ENCODE measurements around the gene WIPF2.
A peak's percentile ranks its signal among the peaks of the same experiment; 100 is the strongest.

WIPF2 gene

GRCh38 chr17:40287159-40287493 is 68.0 kb downstream of the WIPF2 start:
- Histone ChIP-seq H3K4me3 (ENCODE audit: low read depth, low read length) (peak overlapping the region; percentile 66), H3K9ac (no peak overlapping the region), H3K27ac (no peak overlapping the region)

GRCh38 chr17:40287494-40288369 is 68.6 kb downstream of the WIPF2 start, which contains the start of gene CDC6:
Gene CDC6 (plus strand): TSS chr17:40287879. CDS start chr17:40289421, 1,542 bp downstream.
- no peak for TF ChIP-seq CTCF (IDR thresholded peaks at IDR 0.05)
- H3K4me1 ChIP-seq, result peaks cover 3% of the 10 kb centered on the region
- H3K9ac ChIP-seq, result no peak within 1 kb of the TSS
- no peaks in the 10 kb centered on the region for H3K79me2 ChIP-seq
- no peak within 1 kb of the TSS for H3K27ac ChIP-seq
- H3K36me3 ChIP-seq (ENCODE audit: control insufficient read depth, insufficient read depth, low read length), result no peaks in the 10 kb centered on the region
- peak within 1 kb of the TSS; percentile 86 for H2AFZ ChIP-seq
- peak within 1 kb of the TSS; percentile 66 for H3K4me3 ChIP-seq (ENCODE audit: low read depth, low read length)
- H3K4me2 ChIP-seq (ENCODE audit: low read length), result peak within 1 kb of the TSS; percentile 92
- no peaks in the 10 kb centered on the region for H3K27me3 ChIP-seq (ENCODE audit: control insufficient read depth, insufficient read depth, low read length)
- no peaks in the 10 kb centered on the region for H3K9me3 ChIP-seq (ENCODE audit: control insufficient read depth, low read length)

More at GRCh38 chr17:40287159-40287493, 68.0 kb downstream of the WIPF2 start:
- Histone ChIP-seq H3K79me2 (no peaks in the 10 kb centered on the region), H3K36me3 (ENCODE audit: control insufficient read depth, insufficient read depth, low read length) (no peaks in the 10 kb centered on the region), H3K4me2 (ENCODE audit: low read length) (peak overlapping the region; percentile 62), H3K9me3 (ENCODE audit: control insufficient read depth, low read length) (no peaks in the 10 kb centered on the region), H3K4me1 (peaks cover 3% of the 10 kb centered on the region), H3K27me3 (ENCODE audit: control insufficient read depth, insufficient read depth, low read length) (no peaks in the 10 kb centered on the region), H2AFZ (peak overlapping the region; percentile 81)
- TF ChIP-seq CTCF (IDR thresholded peaks at IDR 0.05), result no peak

GRCh38 chr17:40290629-40291280 is 71.7 kb downstream of the WIPF2 start:
- Histone ChIP-seq H3K9ac (no peak overlapping the region), H3K27ac (no peak overlapping the region), H3K4me2 (ENCODE audit: low read length) (no peak overlapping the region), H3K4me1 (peaks cover 3% of the 10 kb centered on the region), H3K36me3 (ENCODE audit: control insufficient read depth, insufficient read depth, low read length) (no peaks in the 10 kb centered on the region), H2AFZ (no peak overlapping the region), H3K4me3 (ENCODE audit: low read depth, low read length) (no peak overlapping the region), H3K79me2 (no peaks in the 10 kb centered on the region), H3K9me3 (ENCODE audit: control insufficient read depth, low read length) (no peaks in the 10 kb centered on the region), H3K27me3 (ENCODE audit: control insufficient read depth, insufficient read depth, low read length) (no peaks in the 10 kb centered on the region)
- TF ChIP-seq CTCF (IDR thresholded peaks at IDR 0.05), result peak; percentile 66

- Histone ChIP-seq H3K4me3 (ENCODE audit: low read depth, low read length) (no peak overlapping the region), H3K27ac (no peak overlapping the region), H3K4me2 (ENCODE audit: low read length) (no peak overlapping the region), H3K36me3 (ENCODE audit: control insufficient read depth, insufficient read depth, low read length) (no peaks in the 10 kb centered on the region), H3K79me2 (no peaks in the 10 kb centered on the region), H3K9ac (no peak overlapping the region), H3K9me3 (ENCODE audit: control insufficient read depth, low read length) (no peaks in the 10 kb centered on the region), H3K27me3 (ENCODE audit: control insufficient read depth, insufficient read depth, low read length) (no peaks in the 10 kb centered on the region), H3K4me1 (peaks cover 3% of the 10 kb centered on the region), H2AFZ (no peak overlapping the region)
- TF ChIP-seq CTCF (IDR thresholded peaks at IDR 0.05), result no peak
Observed at GRCh38 chr17:40291281-40291664, 72.2 kb downstream of the WIPF2 start.

Data from parathyroid adenoma (tissue), 2 donors.